K562 (cell line): ENCODE data around the gene GNAI3. TPM values are rescaled to one million over a fixed set of nuclear protein-coding genes. Genes with fewer than 3 reads are reported as not detected.

ENCODE experiments used
- ARID4B ChIP-seq: sonication (generic); formaldehyde crosslinking; IDR thresholded peaks from 2 replicates; pipeline ENCODE4 v1.8.0; 2022; ENCODE audit warnings: mild to moderate bottlenecking, missing genetic modification reagents
- ASH1L ChIP-seq: fragments of 450-650 bp; IDR thresholded peaks from 2 replicates; pipeline ENCODE4 v1.6.1; 2018; ENCODE audit warnings: borderline replicate concordance, mild to moderate bottlenecking, low read depth; ENCODE audit not compliant: partially characterized antibody
- CREB1 ChIP-seq, 2 experiments: sonication (generic) in 1 of 2; formaldehyde crosslinking in 1 of 2; IDR thresholded peaks; 2 replicates each; pipeline versions ENCODE4 v1.6.1 to v1.8.0; 2012 to 2022; ENCODE audit warnings: inconsistent platforms in 1 of 2, mild to moderate bottlenecking in 1 of 2, missing genetic modification reagents in 1 of 2, moderate library complexity in 1 of 2
- CREB3L1 ChIP-seq: fragments of 450-650 bp; IDR thresholded peaks from 2 replicates; pipeline ENCODE4 v1.6.1; 2014; ENCODE audit warnings: low read depth, mild to moderate bottlenecking, moderate library complexity, borderline replicate concordance
- CSDE1 ChIP-seq, 2 experiments: fragments of 450-650 bp; IDR thresholded peaks; 2 replicates each; pipeline ENCODE4 v1.6.1; 2016; ENCODE audit warnings: mild to moderate bottlenecking in 1 of 2
- EHMT2 ChIP-seq: fragments of 450-650 bp; IDR thresholded peaks from 2 replicates; pipeline ENCODE4 v1.6.1; 2018; ENCODE audit warnings: antibody characterized with exemption
- FOS ChIP-seq: IDR thresholded peaks from 3 replicates; pipeline ENCODE4 v1.6.1; 2011; ENCODE audit not compliant: insufficient read length; ENCODE audit errors: extremely low read depth
- HBP1 ChIP-seq: fragments of 450-650 bp; formaldehyde crosslinking; IDR thresholded peaks from 2 replicates; pipeline ENCODE4 v1.4.0; 2022; ENCODE audit warnings: missing genetic modification characterization
- MAFG ChIP-seq: fragments of 450-650 bp; conservative IDR thresholded peaks from 2 replicates; pipeline ENCODE4 v1.6.1; 2016; ENCODE audit warnings: missing genetic modification characterization, missing compliant biosample characterization
- NFE2L1 ChIP-seq: fragments of 450-650 bp; IDR thresholded peaks from 2 replicates; pipeline ENCODE4 v1.6.1; 2016; ENCODE audit warnings: missing genetic modification characterization, low read depth, mild to moderate bottlenecking, missing compliant biosample characterization, moderate library complexity, borderline replicate concordance
- NRF1 ChIP-seq, 2 experiments: fragments of 450-650 bp; IDR thresholded peaks in 1 of 2; conservative IDR thresholded peaks in 1 of 2; 2 replicates each; pipeline ENCODE4 v1.6.1; 2014; ENCODE audit warnings: mild to moderate bottlenecking in 2 of 2
- PHF20 ChIP-seq: fragments of 450-650 bp; IDR thresholded peaks from 2 replicates; pipeline ENCODE4 v1.6.1; 2018; ENCODE audit not compliant: partially characterized antibody
- PHF8 ChIP-seq: fragments of 200-600 bp; sonication (generic); IDR thresholded peaks from 2 replicates; pipeline ENCODE4 v1.6.1; 2012; ENCODE audit warnings: mixed run types, mild to moderate bottlenecking, inconsistent platforms, low read length, moderate library complexity, borderline replicate concordance
- RAD51 ChIP-seq: fragments of 450-650 bp; IDR thresholded peaks from 2 replicates; pipeline ENCODE4 v1.7.1; 2016; ENCODE audit warnings: low read depth, mild to moderate bottlenecking, borderline replicate concordance
- RHOXF2B ChIP-seq: fragments of 250-450 bp; sonication (Bioruptor Pico); conservative IDR thresholded peaks from 2 replicates; pipeline ENCODE4 v1.5.1; 2021
- SIX5 ChIP-seq, 2 experiments: IDR thresholded peaks; 2 replicates each; pipeline ENCODE4 v1.6.1; 2011; ENCODE audit warnings: low read length in 2 of 2, borderline replicate concordance in 1 of 2, low read depth in 1 of 2, mild to moderate bottlenecking in 1 of 2, moderate library complexity in 1 of 2; ENCODE audit not compliant: insufficient read depth in 1 of 2
- TFE3 ChIP-seq: fragments of 450-650 bp; formaldehyde crosslinking; IDR thresholded peaks from 2 replicates; pipeline ENCODE4 v1.4.0; 2020; ENCODE audit warnings: mild to moderate bottlenecking, mixed read lengths
- ZKSCAN8 ChIP-seq: fragments of 200-800 bp; sonication (Bioruptor generic); IDR thresholded peaks from 2 replicates; pipeline ENCODE4 v1.6.1; 2016; ENCODE audit warnings: missing genetic modification characterization, missing compliant biosample characterization
- ZNF133 ChIP-seq: fragments of 250-450 bp; sonication (Bioruptor Pico); IDR thresholded peaks from 2 replicates; pipeline ENCODE4 v1.4.0; 2020; ENCODE audit warnings: mild to moderate bottlenecking
- ZNF589 ChIP-seq: fragments of 200-800 bp; sonication (Bioruptor generic); IDR thresholded peaks from 2 replicates; pipeline ENCODE4 v1.6.1; 2016; ENCODE audit warnings: low read depth, missing genetic modification characterization, missing compliant biosample characterization
- polyA plus RNA-seq, 8 experiments: library from polyadenylated mRNA; depleted of rRNA in 4 of 8; stranded (reverse) in 5 of 8; unstranded in 3 of 8; fragments of >200 nt; fragmentation: Nextera tagmentation in 2 of 8; fragmentation: Illumina TruSeq in 1 of 8; extraction: Ambion mirVana in 2 of 8; extraction: Trizol in 1 of 8; gene quantifications; 2 replicates each; pipeline versions ENCODE4 v1.2.1 to v1.2.3, GENCODE V29; 2011 to 2014; ENCODE audit warnings: inconsistent platforms in 1 of 8, missing spikeins in 1 of 8
- total RNA-seq, 7 experiments: library from RNA; depleted of rRNA in 6 of 7; stranded (reverse); fragments of >200 nt in 6 of 7; fragmentation: Illumina TruSeq in 2 of 7; extraction: Trizol in 2 of 7; gene quantifications; 2 replicates each; pipeline versions ENCODE4 v1.2.1 to v1.2.3, GENCODE V29; 2011 to 2021; ENCODE audit warnings: low replicate concordance in 1 of 7

The GNAI3 gene
- total and polyA plus RNA-seq, 9 of the 15 experiments (the other 6 are each of a cell fraction or from before 2014, with no cell fraction given), result 6.3 to 13.2 (median 8.9) TPM

GRCh38 chr1:109557520-109557919 lies 9.1 kb downstream of the GNAI3 start (continued):
- TF ChIP-seq SIX5 (IDR thresholded peaks at IDR 0.05; ENCODE audit: borderline replicate concordance in 1 of 2, insufficient read depth in 1 of 2, low read depth in 1 of 2, low read length in 2 of 2) (no peak), FOS (no peak), ASH1L (no peak), MAFG (tag) (no peak), CREB1 (IDR thresholded peaks at IDR 0.05) (no peak), CREB1 (CRISPR knock-in tag; IDR thresholded peaks at IDR 0.05) (no peak), ARID4B (no peak), CREB3L1 (no peak), PHF8 (no peak), RHOXF2B (no peak), ZNF133 (CRISPR knock-in tag) (no peak), EHMT2 (no peak), HBP1 (no peak), ZNF589 (no peak), PHF20 (no peak), RAD51 (no peak), CSDE1 (IDR thresholded peaks at IDR 0.05) (no peak), ZKSCAN8 (CRISPR knock-in tag) (no peak), NRF1 (conservative IDR thresholded peaks at IDR 0.05 in 1 of 2, IDR thresholded peaks at IDR 0.05 in 1 of 2) (peak; percentile 29 to 39; a peak in 2 of 4 replicates), TFE3 (CRISPR knock-in tag) (no peak), NFE2L1 (tag) (no peak)
